ENCODE measurements around the gene LRAT.

LRAT gene

DNA sequence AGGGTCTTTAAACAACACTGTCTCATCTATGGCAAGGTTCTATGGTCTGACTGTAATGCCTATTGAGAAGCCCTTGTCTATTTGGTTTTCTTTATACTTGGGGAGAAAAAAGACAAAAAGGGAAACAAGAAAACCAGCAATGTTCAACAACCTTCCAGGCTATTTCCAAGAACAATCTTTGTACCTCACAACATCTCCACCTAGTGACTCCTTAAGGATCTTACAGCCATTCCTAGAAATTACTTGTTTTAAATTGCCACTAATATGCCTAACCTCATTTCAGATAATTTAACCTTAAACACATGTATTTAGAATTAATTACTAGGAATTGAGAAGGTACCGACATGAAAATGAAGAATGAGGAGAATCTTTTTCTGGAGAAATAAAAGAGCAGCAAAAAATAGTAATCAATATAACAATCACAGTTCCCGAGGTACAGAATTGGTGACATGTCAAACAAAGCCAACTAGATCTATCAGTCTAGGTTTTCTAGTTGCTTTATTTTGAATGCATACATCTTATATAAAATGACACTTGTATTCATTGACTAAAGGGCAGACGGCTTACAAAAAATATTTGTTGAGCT is 35.7 kb downstream of the LRAT start:
- peak in 1 of 2 donors; percentile 63 for DNase-seq

DNA sequence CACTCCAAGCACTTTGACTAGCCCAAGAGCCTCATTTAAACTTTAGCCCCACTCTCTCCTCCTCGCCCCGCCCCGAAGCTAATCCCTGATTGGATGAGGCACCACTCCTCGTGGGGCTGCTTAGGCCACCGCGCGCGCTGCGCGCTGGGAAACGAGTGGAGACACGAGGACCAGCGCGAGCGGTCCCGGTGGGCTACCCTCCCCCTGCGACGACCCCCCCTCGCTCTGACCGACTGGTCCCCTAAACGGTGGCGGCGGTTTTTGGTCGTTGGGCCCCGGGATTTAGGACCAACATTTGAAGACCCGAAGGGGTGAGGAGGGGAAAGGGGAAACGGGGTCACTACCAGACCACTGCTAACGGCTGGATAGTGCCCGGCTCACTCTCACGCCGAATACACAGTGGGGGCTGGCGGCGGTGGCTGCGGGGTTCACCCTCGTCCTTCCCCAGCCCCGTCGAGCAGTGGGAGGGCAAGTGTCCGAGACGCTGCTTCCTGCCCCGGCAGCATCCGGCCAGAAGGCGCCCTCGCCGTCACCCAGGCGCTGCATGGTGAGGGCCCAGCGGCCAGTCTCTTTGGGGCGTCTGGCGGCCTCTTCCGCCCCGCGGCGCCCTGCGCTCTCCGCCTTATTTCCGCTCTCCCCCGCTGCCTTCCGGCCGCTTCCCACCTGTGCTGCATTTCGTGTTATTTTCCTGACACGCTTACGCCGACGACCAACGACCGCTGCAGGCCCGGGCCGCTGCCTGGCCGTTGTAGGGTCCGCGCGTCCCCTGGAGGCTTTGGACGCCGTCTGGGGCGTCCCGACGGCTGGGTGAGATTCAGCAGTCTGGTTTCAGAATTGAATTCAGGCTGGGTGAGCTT is 37.6 kb downstream of the LRAT start, which contains the start of gene RBM46:
TSS of gene RBM46 (plus strand) at position 147 of the 857 bp plus-strand sequence. CDS start 15,481 bp downstream, outside the sequence.
- no peak for DNase-seq

DNA sequence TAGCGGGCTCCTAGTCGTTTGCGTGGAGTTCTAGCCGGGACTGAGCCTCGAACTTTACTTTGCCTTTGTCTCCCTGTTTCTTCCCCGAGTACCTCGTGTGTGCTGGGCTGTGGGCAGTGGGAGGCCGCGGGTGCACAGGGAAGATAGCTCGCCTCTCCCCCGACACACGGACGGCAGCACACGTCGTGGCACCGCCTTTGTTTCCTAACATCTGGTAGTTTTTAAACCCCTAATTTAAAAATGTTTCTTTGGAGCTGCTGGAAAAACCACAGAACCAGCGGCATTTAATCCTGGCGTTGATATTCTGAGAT is 38.1 kb downstream of the LRAT start:
- DNase-seq = no peak
